Smooth muscle cell (in vitro differentiated cells): ENCODE measurements around the gene PLXNA2. TPM values are rescaled to one million over a fixed set of nuclear protein-coding genes. Genes with fewer than 3 reads are reported as not detected.

ENCODE experiments used
- DNase-seq: peaks from one replicate; lab custom pipeline; 2025; ENCODE audit not compliant: unreplicated experiment; lab: John Stamatoyannopoulos, UW
- H2AFZ ChIP-seq: fragments of 200-600 bp; sonication (generic); 2 replicates; pipeline ENCODE4 v1.6.0; 2016; ENCODE audit warnings: antibody characterized with exemption, low read depth, mild to moderate bottlenecking
- H3F3A ChIP-seq: fragments of 200-600 bp; sonication (generic); 2 replicates; pipeline ENCODE4 v1.6.0; 2017; ENCODE audit warnings: antibody characterized with exemption, low read depth
- H3K27ac ChIP-seq: fragments of 200-600 bp; sonication (generic); 2 replicates; pipeline ENCODE4 v1.5.1; 2016; ENCODE audit warnings: low read depth, mild to moderate bottlenecking
- H3K27me3 ChIP-seq: fragments of 200-600 bp; sonication (generic); 2 replicates; pipeline ENCODE4 v1.6.1; 2016; ENCODE audit warnings: low read depth, mild to moderate bottlenecking
- H3K36me3 ChIP-seq: fragments of 200-600 bp; sonication (generic); 2 replicates; pipeline ENCODE4 v1.5.1; 2016; ENCODE audit warnings: low read depth
- H3K4me1 ChIP-seq: fragments of 200-600 bp; sonication (generic); 2 replicates; pipeline ENCODE4 v1.5.1; 2016; ENCODE audit warnings: low read depth
- H3K4me2 ChIP-seq: fragments of 200-600 bp; sonication (generic); 2 replicates; pipeline ENCODE4 v1.6.0; 2016; ENCODE audit warnings: mild to moderate bottlenecking
- H3K4me3 ChIP-seq: fragments of 200-600 bp; sonication (generic); 2 replicates; pipeline ENCODE4 v1.5.1; 2016; ENCODE audit warnings: mild to moderate bottlenecking
- H3K79me2 ChIP-seq: fragments of 200-600 bp; sonication (generic); 2 replicates; pipeline ENCODE4 v1.6.0; 2016; ENCODE audit warnings: low read depth, mild to moderate bottlenecking
- H3K9ac ChIP-seq: fragments of 200-600 bp; sonication (generic); 2 replicates; pipeline ENCODE4 v1.6.0; 2016; ENCODE audit warnings: low read depth
- H3K9me3 ChIP-seq: fragments of 200-600 bp; sonication (generic); replicated peaks from 2 replicates; pipeline ENCODE4 v1.5.1; 2016; ENCODE audit warnings: low read depth
- H4K20me1 ChIP-seq: fragments of 200-600 bp; sonication (generic); 2 replicates; pipeline ENCODE4 v1.6.0; 2016; ENCODE audit warnings: low read depth
- WGBS: methylation state at CpG from one replicate; pipeline ENCODE4 v1.1.7; 2016; ENCODE audit warnings: low lambda C conversion rate; 5-methylcytosine and 5-hydroxymethylcytosine counted together
- polyA plus RNA-seq: library from polyadenylated mRNA; unstranded; fragments of >200 nt; fragmentation: Nextera tagmentation; extraction: Ambion mirVana; gene quantifications from 2 replicates; pipeline ENCODE4 v1.2.1, GENCODE V29; 2016
- total RNA-seq: library from RNA; depleted of rRNA; stranded (reverse); fragments of >200 nt; gene quantifications from 2 replicates; pipeline ENCODE4 v1.2.3, GENCODE V29; 2014
- TF ChIP-seq, protein P1 (sequence below): fragments of 200-600 bp; sonication (generic); IDR thresholded peaks from 2 replicates; pipeline ENCODE4 v1.5.1; 2017; ENCODE audit warnings: borderline replicate concordance, mild to moderate bottlenecking, antibody characterized with exemption; ENCODE audit not compliant: insufficient read depth, poor library complexity, severe bottlenecking

Gene PLXNA2
- total and polyA plus RNA-seq, 2 experiments from 2014 or later: 8.2 to 8.7 TPM

DNA sequence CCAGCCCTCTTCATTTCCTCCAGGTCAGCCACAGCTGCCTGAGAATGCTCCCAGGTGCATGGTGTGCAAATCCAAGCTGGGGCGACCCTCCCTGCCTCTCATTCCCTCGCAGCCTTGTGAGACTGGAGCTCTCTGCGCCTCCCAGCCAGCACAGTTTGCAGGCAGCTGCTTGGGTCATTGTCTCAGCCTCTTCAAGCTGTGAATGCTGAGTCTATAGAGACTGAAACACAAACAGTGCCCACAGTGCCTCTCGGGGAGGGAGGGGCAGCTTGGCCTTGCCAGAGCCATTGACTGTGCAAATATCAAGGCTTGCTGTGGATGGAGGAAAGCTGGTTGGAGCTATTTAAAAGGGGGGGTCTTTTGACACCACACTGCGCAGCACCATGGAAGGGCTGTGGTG, 10.6 kb downstream of the PLXNA2 start:
- TF ChIP-seq, protein P1, sequence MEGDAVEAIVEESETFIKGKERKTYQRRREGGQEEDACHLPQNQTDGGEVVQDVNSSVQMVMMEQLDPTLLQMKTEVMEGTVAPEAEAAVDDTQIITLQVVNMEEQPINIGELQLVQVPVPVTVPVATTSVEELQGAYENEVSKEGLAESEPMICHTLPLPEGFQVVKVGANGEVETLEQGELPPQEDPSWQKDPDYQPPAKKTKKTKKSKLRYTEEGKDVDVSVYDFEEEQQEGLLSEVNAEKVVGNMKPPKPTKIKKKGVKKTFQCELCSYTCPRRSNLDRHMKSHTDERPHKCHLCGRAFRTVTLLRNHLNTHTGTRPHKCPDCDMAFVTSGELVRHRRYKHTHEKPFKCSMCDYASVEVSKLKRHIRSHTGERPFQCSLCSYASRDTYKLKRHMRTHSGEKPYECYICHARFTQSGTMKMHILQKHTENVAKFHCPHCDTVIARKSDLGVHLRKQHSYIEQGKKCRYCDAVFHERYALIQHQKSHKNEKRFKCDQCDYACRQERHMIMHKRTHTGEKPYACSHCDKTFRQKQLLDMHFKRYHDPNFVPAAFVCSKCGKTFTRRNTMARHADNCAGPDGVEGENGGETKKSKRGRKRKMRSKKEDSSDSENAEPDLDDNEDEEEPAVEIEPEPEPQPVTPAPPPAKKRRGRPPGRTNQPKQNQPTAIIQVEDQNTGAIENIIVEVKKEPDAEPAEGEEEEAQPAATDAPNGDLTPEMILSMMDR: no peak
- H2AFZ ChIP-seq: no peak overlapping the region
- H3K27me3 ChIP-seq: no peaks in the 10 kb centered on the region
- no peaks in the 10 kb centered on the region for H3K9me3 ChIP-seq
- no peak overlapping the region for H3K9ac ChIP-seq
- H3K79me2 ChIP-seq: peaks cover 63% of the 10 kb centered on the region
- 73% methylated on average over 5 of the region's 5 CpGs for WGBS
- H4K20me1 ChIP-seq: peaks cover 6% of the 10 kb centered on the region
- no peak for DNase-seq
- no peaks in the 10 kb centered on the region for H3F3A ChIP-seq
- H3K36me3 ChIP-seq: no peaks in the 10 kb centered on the region
- no peak overlapping the region for H3K4me3 ChIP-seq
- H3K4me2 ChIP-seq: no peak overlapping the region
- H3K27ac ChIP-seq: no peak overlapping the region
- H3K4me1 ChIP-seq: peaks cover 46% of the 10 kb centered on the region

DNA sequence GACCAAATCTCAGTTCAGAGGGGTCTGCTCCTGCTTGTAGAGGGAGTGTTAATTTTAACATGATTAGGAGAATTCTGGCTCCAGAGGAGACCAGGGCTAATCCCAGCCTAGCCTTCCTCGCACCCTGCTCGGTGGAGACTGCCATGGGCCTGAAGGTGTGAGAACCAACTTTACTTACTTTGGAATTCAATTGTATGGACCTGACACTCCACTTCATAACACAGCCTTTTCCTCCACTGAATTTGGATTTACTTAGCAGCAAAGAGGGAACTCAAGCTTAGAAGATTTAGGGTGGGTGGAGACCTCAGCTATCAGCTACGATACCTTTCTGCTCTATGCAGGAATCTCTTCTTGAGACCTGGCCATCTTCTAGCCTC, 11.5 kb downstream of the PLXNA2 start:
- no peak overlapping the region for H3K4me3 ChIP-seq
- H3K9me3 ChIP-seq: no peaks in the 10 kb centered on the region
- H2AFZ ChIP-seq: no peak overlapping the region
- H3K27me3 ChIP-seq: no peaks in the 10 kb centered on the region
- peak overlapping the region; percentile 38 for H3K4me2 ChIP-seq
- H3K27ac ChIP-seq: no peak overlapping the region
- TF ChIP-seq, protein P1: no peak
- H3K36me3 ChIP-seq: no peaks in the 10 kb centered on the region
- no peaks in the 10 kb centered on the region for H3F3A ChIP-seq
- peaks cover 6% of the 10 kb centered on the region for H4K20me1 ChIP-seq
- peaks cover 55% of the 10 kb centered on the region for H3K79me2 ChIP-seq
- WGBS: 85% methylated on average over 3 of the region's 3 CpGs
- peaks cover 40% of the 10 kb centered on the region for H3K4me1 ChIP-seq
- no peak for DNase-seq
- H3K9ac ChIP-seq: no peak overlapping the region

DNA sequence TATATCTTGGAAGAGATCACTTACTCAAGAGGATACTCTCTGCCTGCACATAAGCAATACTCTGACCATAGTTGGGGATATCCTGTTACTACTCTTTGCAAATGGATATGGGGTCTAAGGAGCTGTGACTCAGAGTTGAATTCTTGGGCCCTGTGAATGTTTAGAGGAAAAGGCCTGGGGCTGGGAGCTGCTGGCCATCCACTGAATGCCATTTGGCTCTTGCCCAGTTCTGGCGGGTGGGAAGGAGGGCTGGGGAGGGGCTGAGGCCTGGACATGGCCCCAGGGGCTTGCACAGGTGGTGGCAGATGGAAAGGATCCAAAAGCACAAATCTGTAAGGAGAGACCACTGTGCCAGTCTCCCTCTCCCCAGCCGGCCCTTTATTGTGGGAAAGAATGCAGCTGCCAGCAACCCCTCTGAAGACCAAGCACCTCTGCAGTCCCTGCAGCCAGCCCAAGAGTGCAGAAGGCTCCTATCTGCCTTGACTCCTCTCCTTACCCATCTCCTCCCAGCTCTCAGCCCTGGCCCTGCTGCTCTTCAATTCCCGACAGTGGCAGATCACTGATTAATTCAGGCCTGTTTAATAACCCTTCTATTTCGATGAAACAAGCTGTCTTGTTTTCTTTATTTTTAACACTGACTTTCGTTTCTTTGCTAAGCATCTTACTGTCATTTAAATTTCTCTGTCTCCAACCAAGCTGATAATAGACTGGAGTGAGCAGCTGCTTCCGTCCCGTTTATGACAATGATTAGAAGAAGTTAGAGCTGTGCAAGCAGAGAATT, 12.1 kb downstream of the PLXNA2 start:
- H3K27ac ChIP-seq: no peak overlapping the region
- H3K4me1 ChIP-seq: peaks cover 40% of the 10 kb centered on the region
- peaks cover 49% of the 10 kb centered on the region for H3K79me2 ChIP-seq

More for the DNA sequence above, 12.1 kb downstream of the PLXNA2 start:
- Histone ChIP-seq H3K9ac (no peak overlapping the region), H3K27me3 (no peaks in the 10 kb centered on the region), H2AFZ (no peak overlapping the region), H3K36me3 (no peaks in the 10 kb centered on the region), H3K4me2 (peak overlapping the region; percentile 38), H3K4me3 (no peak overlapping the region), H3K9me3 (no peaks in the 10 kb centered on the region), H3F3A (no peaks in the 10 kb centered on the region), H4K20me1 (peaks cover 6% of the 10 kb centered on the region)
- no peak for DNase-seq
- TF ChIP-seq, protein P1: no peak
- WGBS: 56% methylated on average over 7 of the region's 7 CpGs
